Activated CD4-positive, alpha-beta T cell treated with anti-CD3 and anti-CD28 coated beads, Interleukin-2, amount 50 U/mL, for 24 hours (primary cell): ENCODE measurements around the gene GVQW3.

Source experiments
- DNase-seq, 2 donors: peaks; one replicate each; pipeline ENCODE4 v3.0.0-alpha.2; 2020; ENCODE audit warnings: low read depth in 1 of 2, low spot score in 1 of 2

GVQW3 gene

GRCh38 chr11:76444384-76445120 is 63.4 kb downstream of the GVQW3 start, which contains the start of gene EMSY:
EMSY (plus strand) TSS chr11:76445018; CDS start chr11:76446939, 1,921 bp downstream.
- peak; percentile 72 to 91 for DNase-seq

GRCh38 chr11:76445121-76446084 is 64.3 kb downstream of the GVQW3 start:
- DNase-seq, result peak; percentile 28 to 46

- no peak for DNase-seq
These were observed 67.4 kb downstream of the GVQW3 start for GRCh38 chr11:76448506-76448905.

DNA sequence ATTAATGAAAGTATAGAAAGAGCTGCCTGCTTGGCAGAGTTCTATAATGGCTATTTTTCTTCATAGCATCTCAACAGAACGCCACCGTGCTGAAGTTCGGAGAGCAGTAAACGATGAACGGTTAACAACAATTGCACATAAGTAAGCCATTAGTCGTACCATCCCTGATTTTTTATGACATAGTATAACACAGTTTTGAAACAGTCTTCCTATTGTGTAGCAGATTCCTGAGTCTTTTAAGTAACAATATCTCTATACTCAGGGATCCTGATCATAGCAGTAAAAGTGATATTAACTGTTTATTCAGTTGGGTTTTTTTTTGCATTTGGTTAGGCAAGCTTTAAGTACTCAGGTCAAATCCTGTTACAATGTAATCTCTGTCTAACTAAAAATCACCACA is 72.1 kb downstream of the GVQW3 start:
- DNase-seq, result no peak

- no peak for DNase-seq
These were observed 74.2 kb downstream of the GVQW3 start for GRCh38 chr11:76455331-76455730.

GRCh38 chr11:76455931-76456330 is 74.8 kb downstream of the GVQW3 start:
- DNase-seq, result no peak

DNA sequence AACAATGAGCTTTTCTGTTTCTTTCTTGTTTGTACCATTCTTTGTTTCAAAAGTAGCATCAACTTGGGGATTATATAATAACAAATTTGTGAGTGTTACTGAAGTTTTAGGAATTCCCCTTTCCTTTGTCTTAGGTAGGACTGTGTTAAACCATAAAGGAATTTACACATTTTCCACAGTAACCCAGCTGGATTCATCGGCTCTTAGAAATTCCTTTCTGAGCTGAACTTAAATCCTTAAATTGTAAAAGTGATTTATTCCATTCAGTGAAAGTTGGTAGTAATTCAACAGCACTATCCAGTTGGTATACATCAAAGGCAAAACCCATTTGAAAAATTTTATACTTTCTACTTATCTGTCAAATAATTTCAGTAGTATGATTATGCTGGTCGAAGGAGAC is 75.4 kb downstream of the GVQW3 start:
- DNase-seq, result no peak
